NCI-H146 (cell line): ENCODE results near the gene SLC25A13.
"Not testable (repeated sequence)": the region's sequence is repeated elsewhere in the genome, so short reads cannot be mapped to it uniquely, and the experiment has no call there.

ENCODE experiments used
- DNase-seq: peaks from one replicate; lab custom pipeline; 2025; lab: John Stamatoyannopoulos, UW

SLC25A13 gene, protein sequence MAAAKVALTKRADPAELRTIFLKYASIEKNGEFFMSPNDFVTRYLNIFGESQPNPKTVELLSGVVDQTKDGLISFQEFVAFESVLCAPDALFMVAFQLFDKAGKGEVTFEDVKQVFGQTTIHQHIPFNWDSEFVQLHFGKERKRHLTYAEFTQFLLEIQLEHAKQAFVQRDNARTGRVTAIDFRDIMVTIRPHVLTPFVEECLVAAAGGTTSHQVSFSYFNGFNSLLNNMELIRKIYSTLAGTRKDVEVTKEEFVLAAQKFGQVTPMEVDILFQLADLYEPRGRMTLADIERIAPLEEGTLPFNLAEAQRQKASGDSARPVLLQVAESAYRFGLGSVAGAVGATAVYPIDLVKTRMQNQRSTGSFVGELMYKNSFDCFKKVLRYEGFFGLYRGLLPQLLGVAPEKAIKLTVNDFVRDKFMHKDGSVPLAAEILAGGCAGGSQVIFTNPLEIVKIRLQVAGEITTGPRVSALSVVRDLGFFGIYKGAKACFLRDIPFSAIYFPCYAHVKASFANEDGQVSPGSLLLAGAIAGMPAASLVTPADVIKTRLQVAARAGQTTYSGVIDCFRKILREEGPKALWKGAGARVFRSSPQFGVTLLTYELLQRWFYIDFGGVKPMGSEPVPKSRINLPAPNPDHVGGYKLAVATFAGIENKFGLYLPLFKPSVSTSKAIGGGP

GRCh38 chr7:96321658-96322372 is at the start of gene SLC25A13:
SLC25A13 (minus strand) TSS chr7:96322098; CDS start chr7:96321956, 142 bp downstream.
- peak; percentile 95 for DNase-seq

DNA sequence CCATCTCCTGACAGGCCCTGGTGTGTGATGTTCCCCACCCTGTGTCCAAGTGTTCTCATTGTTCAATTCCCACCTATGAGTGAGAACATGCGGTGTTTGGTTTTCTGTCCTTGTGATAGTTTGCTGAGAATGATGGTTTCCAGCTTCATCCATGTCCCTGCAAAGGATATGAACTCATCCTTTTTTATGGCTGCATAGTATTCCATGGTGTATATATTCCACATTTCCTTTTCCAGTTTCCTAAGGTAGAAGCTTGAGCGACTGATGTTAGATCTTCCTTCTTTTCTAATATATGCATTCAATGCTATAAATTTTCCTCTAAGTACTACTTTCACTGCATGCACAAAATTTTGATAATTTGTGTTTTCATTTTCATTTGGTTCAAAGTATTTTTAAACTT is 44.0 kb upstream of the SLC25A13 start:
- not testable (repeated sequence) for DNase-seq

DNA sequence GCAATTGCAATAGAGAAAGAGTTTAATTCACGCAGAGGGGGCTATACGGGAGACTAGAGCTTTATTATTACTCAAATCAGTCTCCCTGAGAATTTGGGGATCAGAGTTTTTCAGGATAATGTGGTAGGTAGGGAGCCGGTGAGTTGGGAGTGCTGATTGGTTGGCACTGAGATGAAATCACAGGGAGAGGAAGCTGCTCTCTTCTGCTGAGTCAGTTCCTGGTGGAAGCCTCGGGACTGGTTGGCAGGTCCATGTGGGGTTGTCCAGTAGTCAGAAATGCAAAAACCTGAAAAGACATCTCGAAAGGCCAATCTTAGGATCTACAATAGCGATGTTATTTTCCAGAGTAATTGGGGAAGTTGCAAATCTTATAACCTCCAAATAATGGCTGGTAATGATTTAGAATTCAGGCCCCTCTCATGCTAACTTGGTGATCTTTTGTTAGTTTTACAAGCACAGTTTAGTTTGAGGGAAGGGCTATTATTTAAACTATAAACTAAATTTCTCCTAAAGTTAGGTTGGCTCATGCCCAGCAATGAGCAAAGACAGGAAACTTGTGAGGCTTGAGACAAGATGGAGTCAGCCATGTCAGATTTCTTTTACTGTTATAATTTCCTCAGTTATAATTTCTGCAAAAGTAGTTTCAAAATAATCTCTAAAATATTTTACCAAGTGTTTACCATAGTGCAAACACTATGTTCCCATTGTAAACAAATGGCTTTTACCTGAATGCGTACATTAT is 39.4 kb upstream of the SLC25A13 start:
- no peak for DNase-seq

DNA sequence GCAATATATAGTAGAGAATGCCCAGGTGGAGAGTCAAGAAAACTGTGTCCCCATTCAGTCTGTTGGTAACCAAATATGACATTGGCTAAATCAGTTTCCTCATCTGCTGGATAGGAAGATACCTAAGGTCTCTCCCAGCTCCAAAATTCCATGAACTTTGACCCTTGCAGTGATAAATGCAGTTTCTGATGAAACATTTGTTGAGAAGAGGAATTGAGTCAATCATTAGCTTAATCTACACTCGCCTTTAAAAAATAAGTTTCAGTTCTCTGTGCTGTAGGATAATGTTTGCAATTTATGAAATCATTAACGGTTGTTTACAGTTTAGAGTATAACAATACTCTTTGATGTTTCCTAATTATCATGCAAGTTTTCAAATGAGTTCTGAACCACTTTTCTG is 38.0 kb upstream of the SLC25A13 start:
- DNase-seq = no peak

GRCh38 chr7:96358236-96358971 is 36.5 kb upstream of the SLC25A13 start:
- not testable (repeated sequence) for DNase-seq

DNA sequence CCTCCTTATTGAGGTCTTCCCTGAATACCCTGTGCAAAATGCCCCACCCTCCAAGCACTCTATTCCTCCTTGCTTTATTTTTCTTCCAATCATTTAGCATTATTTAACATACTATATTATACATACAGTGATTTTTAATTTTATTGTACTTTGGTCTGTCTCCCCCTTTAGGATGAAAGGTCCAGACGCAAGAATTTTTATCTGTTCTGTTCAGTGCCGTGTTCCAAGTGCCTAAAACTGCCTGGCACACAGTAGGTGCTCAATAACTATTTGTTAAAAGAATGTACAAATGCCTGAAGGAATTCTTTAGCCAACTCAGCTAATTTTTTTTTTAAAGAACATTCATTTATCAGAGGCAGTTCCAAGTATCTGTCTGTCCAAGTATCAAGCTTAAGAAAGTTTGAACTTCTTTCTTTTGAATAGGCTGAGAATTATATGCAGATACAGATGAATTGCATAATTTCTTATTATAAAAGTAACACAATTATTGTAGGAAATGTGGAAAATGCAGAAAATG is 34.1 kb upstream of the SLC25A13 start:
- DNase-seq = no peak

DNA sequence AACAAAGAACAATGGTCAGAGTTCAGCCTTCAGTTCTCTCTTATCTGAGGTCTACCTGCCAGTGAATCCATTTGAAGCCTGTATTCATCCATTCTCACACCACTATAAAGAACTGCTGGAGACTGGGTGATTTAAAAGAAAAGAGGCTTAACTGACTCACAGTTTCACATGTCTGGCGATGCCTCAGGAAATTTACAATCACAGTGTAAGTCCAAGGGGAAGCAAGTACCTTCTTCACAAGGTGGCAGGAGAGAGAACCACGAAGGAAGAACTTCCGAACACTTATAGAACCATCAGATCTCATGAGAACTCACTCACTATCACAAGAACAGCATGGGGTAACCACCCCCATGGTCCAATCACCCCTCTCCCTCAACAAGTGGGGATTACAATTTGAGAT is 33.0 kb upstream of the SLC25A13 start:
- DNase-seq = no peak

- DNase-seq = no peak
Observed at GRCh38 chr7:96349572-96349971, 27.7 kb upstream of the SLC25A13 start.

DNA sequence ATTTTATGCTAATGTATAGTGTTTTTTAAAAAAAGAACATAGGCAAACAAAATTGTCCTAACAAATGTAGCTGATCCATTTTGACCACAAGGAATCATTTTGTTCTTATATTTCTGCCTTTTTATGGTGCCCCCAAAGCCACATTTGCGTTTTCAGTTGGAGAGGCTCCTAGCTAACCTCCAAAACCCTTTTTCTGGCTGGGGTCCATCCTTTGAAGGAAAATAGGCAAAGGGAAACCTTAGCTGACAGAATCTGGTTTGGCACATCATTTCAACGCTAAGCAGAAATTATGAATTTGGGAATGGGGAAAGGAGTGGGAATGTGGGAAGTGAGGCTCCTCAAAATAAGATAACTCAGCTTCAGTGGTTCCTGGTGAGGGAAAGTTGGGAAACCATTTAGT is 25.6 kb upstream of the SLC25A13 start:
- no peak for DNase-seq

GRCh38 chr7:96346293-96346953 is 24.5 kb upstream of the SLC25A13 start:
- DNase-seq = peak; percentile 32

GRCh38 chr7:96344236-96344635 is 22.3 kb upstream of the SLC25A13 start:
- no peak for DNase-seq

- no peak for DNase-seq
Observed at GRCh38 chr7:96342049-96342448, 20.2 kb upstream of the SLC25A13 start.

GRCh38 chr7:96337519-96337918 is 15.6 kb upstream of the SLC25A13 start:
- DNase-seq = no peak

DNA sequence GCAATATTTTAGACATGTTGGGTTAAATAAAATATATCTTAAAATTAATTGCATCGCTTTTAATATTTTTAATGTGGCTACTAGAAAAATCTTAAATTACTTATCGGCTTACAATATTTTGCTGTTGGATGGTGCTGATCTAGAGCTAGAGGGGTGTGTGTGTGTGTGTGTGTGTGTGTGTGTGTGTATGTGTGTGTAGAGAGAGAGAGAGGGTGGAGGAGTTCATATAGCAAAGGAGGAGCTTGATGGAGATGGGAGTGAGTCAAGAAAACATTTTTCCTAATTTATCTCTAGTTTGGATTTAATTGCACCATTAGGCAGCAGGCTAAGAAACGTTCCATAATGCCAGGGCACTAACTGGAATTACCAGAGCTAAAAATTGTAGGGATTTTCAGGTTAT is 10.4 kb upstream of the SLC25A13 start:
- DNase-seq = no peak

- DNase-seq = no peak
Observed at GRCh38 chr7:96331775-96332174, 9.9 kb upstream of the SLC25A13 start.

DNA sequence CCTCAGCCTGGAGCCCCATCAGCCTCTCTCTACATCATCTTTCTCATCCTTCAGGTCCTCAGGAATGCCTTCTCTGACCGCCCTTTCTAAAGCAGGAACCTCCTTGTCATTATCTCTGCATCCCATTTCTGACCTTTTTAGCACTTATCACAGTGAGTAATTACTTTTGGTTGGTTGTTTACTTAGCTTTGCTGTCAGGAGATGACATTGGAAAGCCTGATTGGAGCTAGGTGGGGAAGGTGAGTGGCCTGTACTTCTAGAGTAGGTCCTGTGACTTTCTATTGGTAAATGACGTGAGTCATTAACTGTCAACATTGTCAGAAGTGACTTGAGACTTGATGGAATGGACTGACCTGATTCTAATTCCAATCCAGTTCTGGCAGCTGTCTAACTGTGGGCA is 9.3 kb upstream of the SLC25A13 start:
- peak; percentile 18 for DNase-seq

GRCh38 chr7:96330193-96330592 is 8.3 kb upstream of the SLC25A13 start:
- DNase-seq = no peak

- DNase-seq = peak; percentile 31
Observed at GRCh38 chr7:96329241-96329640, 7.3 kb upstream of the SLC25A13 start.

DNA sequence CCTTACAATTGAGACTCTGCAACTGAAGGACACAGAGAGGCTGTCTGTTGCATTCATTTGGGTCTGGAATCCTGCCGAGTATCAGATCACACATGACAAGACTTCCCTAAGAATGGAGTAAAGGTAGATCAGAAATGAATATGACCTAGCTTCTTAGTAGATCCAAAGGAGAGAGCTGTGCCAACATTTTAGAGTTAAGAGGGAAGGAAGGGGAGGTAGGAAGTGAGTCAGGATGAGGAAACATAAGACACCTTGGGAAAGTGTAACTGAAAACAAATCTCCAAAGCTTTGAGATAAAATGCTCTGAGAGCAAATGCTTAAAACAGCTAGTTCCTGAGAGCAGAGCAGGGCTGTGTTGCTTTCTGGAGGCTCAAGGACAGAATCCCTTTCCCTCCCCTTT is 6.1 kb upstream of the SLC25A13 start:
- DNase-seq = no peak

DNA sequence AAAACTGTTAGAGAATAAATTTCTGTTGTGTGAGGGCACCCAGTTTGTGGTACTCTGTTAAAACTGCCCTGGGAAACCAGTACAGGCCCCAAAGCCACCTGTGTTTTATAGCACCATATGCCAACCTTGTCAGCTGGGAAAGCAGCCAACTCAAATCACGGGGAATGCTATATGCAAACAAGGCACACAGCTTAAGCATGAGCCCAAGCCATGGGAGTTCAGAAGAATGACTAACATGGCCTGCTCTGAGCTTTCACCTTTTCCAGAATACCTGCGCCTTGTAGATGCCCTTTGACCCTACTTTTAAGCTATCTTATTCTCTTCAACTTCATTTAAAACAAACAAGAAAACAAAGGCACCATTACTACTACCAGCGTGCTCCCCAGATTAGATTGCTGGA is 5.5 kb upstream of the SLC25A13 start:
- peak; percentile 44 for DNase-seq

DNA sequence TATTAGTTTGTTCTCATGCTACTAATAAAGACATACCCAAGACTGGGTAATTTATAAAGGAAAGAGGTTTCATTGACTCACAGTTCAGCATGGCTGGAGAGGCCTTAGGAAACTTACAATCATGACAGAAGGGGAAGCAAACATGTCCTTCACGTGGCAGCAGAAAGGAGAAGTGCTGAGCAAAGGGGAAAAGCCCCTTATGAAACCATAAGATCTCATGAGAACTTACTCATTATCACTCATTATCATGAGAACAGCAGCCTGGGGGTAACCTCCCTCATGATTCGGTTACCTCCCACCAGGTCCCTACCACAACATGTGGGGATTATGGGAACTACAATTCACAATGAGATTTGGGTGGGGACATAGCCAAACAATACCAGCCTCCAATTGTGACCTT is 4.9 kb upstream of the SLC25A13 start:
- not testable (repeated sequence) for DNase-seq
